Measurements from ENCODE around the gene ZFYVE9.

- no peak for TF ChIP-seq EP300 (IDR thresholded peaks at IDR 0.05)
- TF ChIP-seq POLR2A (IDR thresholded peaks at IDR 0.05; ENCODE audit: low read depth): no peak
Measured at GRCh38 chr1:52341655-52342260, 199.9 kb downstream of the ZFYVE9 start.
